ENCODE data around the gene CCDC63. TPM values are rescaled to one million over a fixed set of nuclear protein-coding genes. Genes with fewer than 3 reads are reported as not detected.
A peak's percentile ranks its signal among the peaks of the same experiment; 100 is the strongest.

Gene CCDC63
- total and polyA plus RNA-seq, 2 of the 13 experiments (the other 11 are each of a cell fraction or from before 2014, with no cell fraction given), result not detected

DNA sequence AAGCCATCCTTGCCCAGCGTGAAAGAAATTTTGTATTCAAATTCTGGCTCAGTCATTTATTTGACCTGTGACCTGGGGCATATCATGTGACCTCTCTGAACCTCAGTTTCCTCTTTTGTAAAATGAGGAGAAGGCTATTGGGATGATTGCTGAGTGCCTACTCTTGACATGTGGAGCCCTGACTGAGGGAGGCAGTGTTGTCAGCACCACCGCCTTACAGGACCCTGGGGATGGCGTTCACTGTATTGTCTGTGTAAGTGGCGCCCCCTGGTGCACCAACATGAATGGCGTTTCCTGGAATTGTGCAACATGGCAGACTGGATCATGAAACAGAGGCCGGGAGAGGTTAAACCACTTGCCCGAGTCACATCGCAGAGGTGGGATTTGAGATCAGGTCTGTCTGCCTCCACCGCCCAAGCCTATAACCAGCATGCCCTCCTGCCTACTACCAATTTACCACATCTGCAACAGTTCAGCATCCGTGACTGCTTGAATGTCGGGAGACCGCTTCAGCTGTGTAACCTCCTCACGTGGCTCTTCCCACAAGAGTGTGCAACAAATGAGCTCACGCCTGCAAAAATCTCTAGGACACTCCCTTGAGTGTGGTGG lies 20.1 kb upstream of the CCDC63 start (continued):
- TF ChIP-seq, protein P1, sequence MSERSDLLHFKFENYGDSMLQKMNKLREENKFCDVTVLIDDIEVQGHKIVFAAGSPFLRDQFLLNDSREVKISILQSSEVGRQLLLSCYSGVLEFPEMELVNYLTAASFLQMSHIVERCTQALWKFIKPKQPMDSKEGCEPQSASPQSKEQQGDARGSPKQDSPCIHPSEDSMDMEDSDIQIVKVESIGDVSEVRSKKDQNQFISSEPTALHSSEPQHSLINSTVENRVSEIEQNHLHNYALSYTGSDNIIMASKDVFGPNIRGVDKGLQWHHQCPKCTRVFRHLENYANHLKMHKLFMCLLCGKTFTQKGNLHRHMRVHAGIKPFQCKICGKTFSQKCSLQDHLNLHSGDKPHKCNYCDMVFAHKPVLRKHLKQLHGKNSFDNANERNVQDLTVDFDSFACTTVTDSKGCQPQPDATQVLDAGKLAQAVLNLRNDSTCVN (CRISPR knock-in tag; IDR thresholded peaks at IDR 0.05; ENCODE audit: borderline replicate concordance), result 0 out of 2 replicates have a peak, but pooled peaks have one; percentile 24
- TF ChIP-seq ZNF530 (CRISPR knock-in tag; IDR thresholded peaks at IDR 0.05; ENCODE audit: low read depth) (no peak), SNRNP70 (IDR thresholded peaks at IDR 0.05; ENCODE audit: low read depth, low read length) (no peak), ZNF335 (CRISPR knock-in tag; IDR thresholded peaks at IDR 0.05) (no peak), ZNF75D (CRISPR knock-in tag; IDR thresholded peaks at IDR 0.05; ENCODE audit: borderline replicate concordance) (no peak), GABPB1 (CRISPR knock-in tag; IDR thresholded peaks at IDR 0.05) (peak; percentile 54), RARA (CRISPR knock-in tag; IDR thresholded peaks at IDR 0.05) (peak; percentile 29; the same call in 1 of the 2 replicates), DMAP1 (CRISPR knock-in tag; IDR thresholded peaks at IDR 0.05) (no peak), RARG (CRISPR knock-in tag; IDR thresholded peaks at IDR 0.05; ENCODE audit: low read depth) (no peak), CREB1 (IDR thresholded peaks at IDR 0.05) (no peak), CREB1 (CRISPR knock-in tag; IDR thresholded peaks at IDR 0.05) (no peak), ZNF816 (CRISPR knock-in tag; IDR thresholded peaks at IDR 0.05; ENCODE audit: borderline replicate concordance) (no peak), ZNF253 (CRISPR knock-in tag; IDR thresholded peaks at IDR 0.05; ENCODE audit: borderline replicate concordance) (no peak), ZMYM3 (CRISPR knock-in tag; IDR thresholded peaks at IDR 0.05) (0 out of 2 replicates have a peak, but pooled peaks have one; percentile 40)
- TF ChIP-seq, protein P2, sequence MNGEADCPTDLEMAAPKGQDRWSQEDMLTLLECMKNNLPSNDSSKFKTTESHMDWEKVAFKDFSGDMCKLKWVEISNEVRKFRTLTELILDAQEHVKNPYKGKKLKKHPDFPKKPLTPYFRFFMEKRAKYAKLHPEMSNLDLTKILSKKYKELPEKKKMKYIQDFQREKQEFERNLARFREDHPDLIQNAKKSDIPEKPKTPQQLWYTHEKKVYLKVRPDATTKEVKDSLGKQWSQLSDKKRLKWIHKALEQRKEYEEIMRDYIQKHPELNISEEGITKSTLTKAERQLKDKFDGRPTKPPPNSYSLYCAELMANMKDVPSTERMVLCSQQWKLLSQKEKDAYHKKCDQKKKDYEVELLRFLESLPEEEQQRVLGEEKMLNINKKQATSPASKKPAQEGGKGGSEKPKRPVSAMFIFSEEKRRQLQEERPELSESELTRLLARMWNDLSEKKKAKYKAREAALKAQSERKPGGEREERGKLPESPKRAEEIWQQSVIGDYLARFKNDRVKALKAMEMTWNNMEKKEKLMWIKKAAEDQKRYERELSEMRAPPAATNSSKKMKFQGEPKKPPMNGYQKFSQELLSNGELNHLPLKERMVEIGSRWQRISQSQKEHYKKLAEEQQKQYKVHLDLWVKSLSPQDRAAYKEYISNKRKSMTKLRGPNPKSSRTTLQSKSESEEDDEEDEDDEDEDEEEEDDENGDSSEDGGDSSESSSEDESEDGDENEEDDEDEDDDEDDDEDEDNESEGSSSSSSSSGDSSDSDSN (CRISPR knock-in tag; IDR thresholded peaks at IDR 0.05), result 0 out of 2 replicates have a peak, but pooled peaks have one; percentile 25
- TF ChIP-seq, protein P3, sequence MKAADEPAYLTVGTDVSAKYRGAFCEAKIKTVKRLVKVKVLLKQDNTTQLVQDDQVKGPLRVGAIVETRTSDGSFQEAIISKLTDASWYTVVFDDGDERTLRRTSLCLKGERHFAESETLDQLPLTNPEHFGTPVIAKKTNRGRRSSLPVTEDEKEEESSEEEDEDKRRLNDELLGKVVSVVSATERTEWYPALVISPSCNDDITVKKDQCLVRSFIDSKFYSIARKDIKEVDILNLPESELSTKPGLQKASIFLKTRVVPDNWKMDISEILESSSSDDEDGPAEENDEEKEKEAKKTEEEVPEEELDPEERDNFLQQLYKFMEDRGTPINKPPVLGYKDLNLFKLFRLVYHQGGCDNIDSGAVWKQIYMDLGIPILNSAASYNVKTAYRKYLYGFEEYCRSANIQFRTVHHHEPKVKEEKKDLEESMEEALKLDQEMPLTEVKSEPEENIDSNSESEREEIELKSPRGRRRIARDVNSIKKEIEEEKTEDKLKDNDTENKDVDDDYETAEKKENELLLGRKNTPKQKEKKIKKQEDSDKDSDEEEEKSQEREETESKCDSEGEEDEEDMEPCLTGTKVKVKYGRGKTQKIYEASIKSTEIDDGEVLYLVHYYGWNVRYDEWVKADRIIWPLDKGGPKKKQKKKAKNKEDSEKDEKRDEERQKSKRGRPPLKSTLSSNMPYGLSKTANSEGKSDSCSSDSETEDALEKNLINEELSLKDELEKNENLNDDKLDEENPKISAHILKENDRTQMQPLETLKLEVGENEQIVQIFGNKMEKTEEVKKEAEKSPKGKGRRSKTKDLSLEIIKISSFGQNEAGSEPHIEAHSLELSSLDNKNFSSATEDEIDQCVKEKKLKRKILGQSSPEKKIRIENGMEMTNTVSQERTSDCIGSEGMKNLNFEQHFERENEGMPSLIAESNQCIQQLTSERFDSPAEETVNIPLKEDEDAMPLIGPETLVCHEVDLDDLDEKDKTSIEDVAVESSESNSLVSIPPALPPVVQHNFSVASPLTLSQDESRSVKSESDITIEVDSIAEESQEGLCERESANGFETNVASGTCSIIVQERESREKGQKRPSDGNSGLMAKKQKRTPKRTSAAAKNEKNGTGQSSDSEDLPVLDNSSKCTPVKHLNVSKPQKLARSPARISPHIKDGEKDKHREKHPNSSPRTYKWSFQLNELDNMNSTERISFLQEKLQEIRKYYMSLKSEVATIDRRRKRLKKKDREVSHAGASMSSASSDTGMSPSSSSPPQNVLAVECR (CRISPR knock-in tag; IDR thresholded peaks at IDR 0.05; ENCODE audit: borderline replicate concordance), result peak; percentile 52; the same call in 1 of the 2 replicates
- TF ChIP-seq, protein P4, sequence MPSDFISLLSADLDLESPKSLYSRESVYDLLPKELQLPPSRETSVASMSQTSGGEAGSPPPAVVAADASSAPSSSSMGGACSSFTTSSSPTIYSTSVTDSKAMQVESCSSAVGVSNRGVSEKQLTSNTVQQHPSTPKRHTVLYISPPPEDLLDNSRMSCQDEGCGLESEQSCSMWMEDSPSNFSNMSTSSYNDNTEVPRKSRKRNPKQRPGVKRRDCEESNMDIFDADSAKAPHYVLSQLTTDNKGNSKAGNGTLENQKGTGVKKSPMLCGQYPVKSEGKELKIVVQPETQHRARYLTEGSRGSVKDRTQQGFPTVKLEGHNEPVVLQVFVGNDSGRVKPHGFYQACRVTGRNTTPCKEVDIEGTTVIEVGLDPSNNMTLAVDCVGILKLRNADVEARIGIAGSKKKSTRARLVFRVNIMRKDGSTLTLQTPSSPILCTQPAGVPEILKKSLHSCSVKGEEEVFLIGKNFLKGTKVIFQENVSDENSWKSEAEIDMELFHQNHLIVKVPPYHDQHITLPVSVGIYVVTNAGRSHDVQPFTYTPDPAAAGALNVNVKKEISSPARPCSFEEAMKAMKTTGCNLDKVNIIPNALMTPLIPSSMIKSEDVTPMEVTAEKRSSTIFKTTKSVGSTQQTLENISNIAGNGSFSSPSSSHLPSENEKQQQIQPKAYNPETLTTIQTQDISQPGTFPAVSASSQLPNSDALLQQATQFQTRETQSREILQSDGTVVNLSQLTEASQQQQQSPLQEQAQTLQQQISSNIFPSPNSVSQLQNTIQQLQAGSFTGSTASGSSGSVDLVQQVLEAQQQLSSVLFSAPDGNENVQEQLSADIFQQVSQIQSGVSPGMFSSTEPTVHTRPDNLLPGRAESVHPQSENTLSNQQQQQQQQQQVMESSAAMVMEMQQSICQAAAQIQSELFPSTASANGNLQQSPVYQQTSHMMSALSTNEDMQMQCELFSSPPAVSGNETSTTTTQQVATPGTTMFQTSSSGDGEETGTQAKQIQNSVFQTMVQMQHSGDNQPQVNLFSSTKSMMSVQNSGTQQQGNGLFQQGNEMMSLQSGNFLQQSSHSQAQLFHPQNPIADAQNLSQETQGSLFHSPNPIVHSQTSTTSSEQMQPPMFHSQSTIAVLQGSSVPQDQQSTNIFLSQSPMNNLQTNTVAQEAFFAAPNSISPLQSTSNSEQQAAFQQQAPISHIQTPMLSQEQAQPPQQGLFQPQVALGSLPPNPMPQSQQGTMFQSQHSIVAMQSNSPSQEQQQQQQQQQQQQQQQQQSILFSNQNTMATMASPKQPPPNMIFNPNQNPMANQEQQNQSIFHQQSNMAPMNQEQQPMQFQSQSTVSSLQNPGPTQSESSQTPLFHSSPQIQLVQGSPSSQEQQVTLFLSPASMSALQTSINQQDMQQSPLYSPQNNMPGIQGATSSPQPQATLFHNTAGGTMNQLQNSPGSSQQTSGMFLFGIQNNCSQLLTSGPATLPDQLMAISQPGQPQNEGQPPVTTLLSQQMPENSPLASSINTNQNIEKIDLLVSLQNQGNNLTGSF (CRISPR knock-in tag; IDR thresholded peaks at IDR 0.05), result no peak

Measured in HepG2 (cell line).